Measurements from ENCODE around the gene TAS2R16. TPM values are rescaled to one million over a fixed set of nuclear protein-coding genes. Genes with fewer than 3 reads are reported as not detected.

Gene TAS2R16, protein sequence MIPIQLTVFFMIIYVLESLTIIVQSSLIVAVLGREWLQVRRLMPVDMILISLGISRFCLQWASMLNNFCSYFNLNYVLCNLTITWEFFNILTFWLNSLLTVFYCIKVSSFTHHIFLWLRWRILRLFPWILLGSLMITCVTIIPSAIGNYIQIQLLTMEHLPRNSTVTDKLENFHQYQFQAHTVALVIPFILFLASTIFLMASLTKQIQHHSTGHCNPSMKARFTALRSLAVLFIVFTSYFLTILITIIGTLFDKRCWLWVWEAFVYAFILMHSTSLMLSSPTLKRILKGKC
- polyA plus RNA-seq (2013), result not detected

DNA sequence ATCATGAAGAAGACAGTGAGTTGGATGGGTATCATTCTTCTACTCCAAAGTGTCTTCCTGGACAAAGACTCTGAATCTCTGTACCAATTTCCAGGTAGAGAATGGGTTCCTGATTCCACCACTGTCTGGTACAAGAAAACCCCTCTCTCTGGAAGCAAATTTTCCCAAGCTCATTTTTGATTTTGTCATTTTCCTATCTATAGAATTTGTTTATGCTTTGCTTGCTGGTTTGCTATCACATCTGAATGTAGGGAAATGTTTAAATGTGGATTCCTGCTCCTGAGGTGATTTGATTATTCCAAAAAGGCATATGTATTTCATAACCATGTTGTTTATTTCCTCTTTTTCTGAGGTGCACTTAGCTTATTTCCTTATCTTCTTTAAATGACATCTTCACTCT, at the start of gene TAS2R16:
TSS of gene TAS2R16 (minus strand) at position 101 of the 400 bp plus-strand sequence. CDS start at position 35, 66 bp downstream.
- H3K4me3 ChIP-seq (ENCODE audit: control insufficient read depth in 1 of 7, extremely low read depth in 1 of 7, insufficient read depth in 4 of 7, low read depth in 2 of 7, low read length in 6 of 7), result no peak within 1 kb of the TSS
- CTCF ChIA-PET, result no interaction called here

DNA sequence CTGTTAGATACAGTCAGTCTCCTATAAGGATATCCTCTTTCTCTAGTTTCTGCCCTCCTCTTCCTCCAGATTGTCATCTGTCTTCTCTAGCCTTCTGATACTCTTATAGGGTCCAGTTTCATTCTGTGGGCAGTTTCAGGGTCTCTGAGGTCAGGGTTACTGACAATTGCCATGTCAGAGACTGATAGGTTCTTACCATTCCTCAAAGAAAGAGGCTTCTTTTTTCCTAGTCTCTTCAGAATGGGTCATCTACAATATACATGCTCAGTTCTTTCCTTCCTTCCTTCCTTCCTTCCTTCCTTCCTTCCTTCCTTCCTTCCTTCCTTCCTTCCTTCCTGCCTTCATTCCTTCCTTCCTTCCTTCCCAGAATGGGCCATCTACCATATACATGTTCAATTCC, 48.1 kb upstream of the TAS2R16 start:
- Histone ChIP-seq H3K27ac (ENCODE audit: insufficient read depth in 1 of 2, low read depth in 1 of 2, low read length in 2 of 2, poor library complexity in 1 of 2, severe bottlenecking in 2 of 2) (no peak overlapping the region), H3K4me1 (ENCODE audit: control extremely low read depth in 1 of 4, control insufficient read depth in 4 of 4, insufficient read depth in 4 of 4, low read length in 3 of 4) (no peaks in the 10 kb centered on the region), H3K36me3 (ENCODE audit: control insufficient read depth in 4 of 4, insufficient read depth in 4 of 4, low read length in 3 of 4) (no peaks in the 10 kb centered on the region), H3K9me3 (ENCODE audit: control extremely low read depth in 1 of 5, control insufficient read depth in 4 of 5, insufficient read depth in 2 of 5, low read depth in 1 of 5, low read length in 4 of 5) (peaks cover 0 to 3% (median 0%) of the 10 kb centered on the region in 5 experiments), H3K4me3 (ENCODE audit: control insufficient read depth in 1 of 7, extremely low read depth in 1 of 7, insufficient read depth in 4 of 7, low read depth in 2 of 7, low read length in 6 of 7) (no peak overlapping the region), H3K27me3 (replicated peaks in 2 of 5; ENCODE audit: control insufficient read depth in 4 of 5, insufficient read depth in 5 of 5, low read length in 4 of 5) (no peaks in the 10 kb centered on the region)
- no peak for DNase-seq
- ChIA-PET POLR2A (no interaction called here), CTCF (no interaction called here)

More for the DNA sequence above, at the start of gene TAS2R16:
- Histone ChIP-seq H3K27me3 (replicated peaks in 2 of 5; ENCODE audit: control insufficient read depth in 4 of 5, insufficient read depth in 5 of 5, low read length in 4 of 5) (no peaks in the 10 kb centered on the region), H3K27ac (ENCODE audit: insufficient read depth in 1 of 2, low read depth in 1 of 2, low read length in 2 of 2, poor library complexity in 1 of 2, severe bottlenecking in 2 of 2) (no peak within 1 kb of the TSS), H3K36me3 (ENCODE audit: control insufficient read depth in 4 of 4, insufficient read depth in 4 of 4, low read length in 3 of 4) (no peaks in the 10 kb centered on the region), H3K4me1 (ENCODE audit: control extremely low read depth in 1 of 4, control insufficient read depth in 4 of 4, insufficient read depth in 4 of 4, low read length in 3 of 4) (no peaks in the 10 kb centered on the region), H3K9me3 (ENCODE audit: control extremely low read depth in 1 of 5, control insufficient read depth in 4 of 5, insufficient read depth in 2 of 5, low read depth in 1 of 5, low read length in 4 of 5) (no peaks in the 10 kb centered on the region)
- DNase-seq, result no peak
- POLR2A ChIA-PET, result no interaction called here

DNA sequence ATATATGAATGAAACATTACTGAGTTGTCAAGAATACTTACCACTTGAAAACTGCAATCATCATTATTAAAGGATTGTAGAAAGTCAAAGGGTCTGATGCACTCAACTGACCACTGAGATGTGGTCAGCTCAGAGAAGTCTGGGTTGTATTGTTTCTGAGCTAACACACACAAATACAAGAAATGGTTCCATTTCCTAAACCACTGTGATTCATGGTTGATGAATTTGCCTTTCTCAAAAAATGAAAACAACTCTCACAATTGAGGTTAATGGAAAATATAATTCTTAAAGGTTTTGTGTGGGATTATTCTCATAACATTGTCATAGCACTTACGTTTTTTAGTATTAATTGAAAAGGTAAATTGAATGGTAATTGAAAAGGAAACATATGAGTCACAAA, 45.6 kb upstream of the TAS2R16 start:
- 100% methylated on average over 1 of the region's 1 CpG for WGBS (ENCODE audit: insufficient coverage)
- no peak overlapping the region for H3K4me3 ChIP-seq (ENCODE audit: control insufficient read depth in 1 of 7, extremely low read depth in 1 of 7, insufficient read depth in 4 of 7, low read depth in 2 of 7, low read length in 6 of 7)
- no peak for DNase-seq
- no peaks in the 10 kb centered on the region for H3K27me3 ChIP-seq (replicated peaks in 2 of 5; ENCODE audit: control insufficient read depth in 4 of 5, insufficient read depth in 5 of 5, low read length in 4 of 5)
- no peaks in the 10 kb centered on the region for H3K36me3 ChIP-seq (ENCODE audit: control insufficient read depth in 4 of 4, insufficient read depth in 4 of 4, low read length in 3 of 4)
- no peaks in the 10 kb centered on the region for H3K4me1 ChIP-seq (ENCODE audit: control extremely low read depth in 1 of 4, control insufficient read depth in 4 of 4, insufficient read depth in 4 of 4, low read length in 3 of 4)
- H3K9me3 ChIP-seq (ENCODE audit: control extremely low read depth in 1 of 5, control insufficient read depth in 4 of 5, insufficient read depth in 2 of 5, low read depth in 1 of 5, low read length in 4 of 5), result peaks cover 0 to 3% (median 0%) of the 10 kb centered on the region in 5 experiments
- H3K27ac ChIP-seq (ENCODE audit: insufficient read depth in 1 of 2, low read depth in 1 of 2, low read length in 2 of 2, poor library complexity in 1 of 2, severe bottlenecking in 2 of 2), result no peak overlapping the region
- ChIA-PET CTCF (no interaction called here), POLR2A (no interaction called here)

DNA sequence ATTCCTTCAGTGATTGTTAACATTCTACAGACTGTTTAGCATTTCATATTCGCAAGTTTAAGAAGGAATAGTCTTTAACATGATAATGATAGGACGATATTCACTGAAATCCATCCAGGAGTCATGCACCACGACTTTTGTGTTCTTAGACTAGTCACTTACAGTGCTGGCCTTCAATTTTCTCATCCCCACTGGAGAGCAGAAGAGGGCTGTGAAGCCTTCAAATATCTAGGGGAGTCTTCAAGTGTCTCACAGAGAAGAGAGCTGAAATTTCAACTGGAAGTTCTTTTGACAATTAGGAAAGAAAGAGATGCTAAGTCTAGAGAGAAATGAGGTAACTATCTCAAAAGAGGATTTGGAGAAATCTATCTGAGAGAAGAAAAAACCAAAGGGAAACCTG, 43.8 kb upstream of the TAS2R16 start:
- DNase-seq, result no peak
- Histone ChIP-seq H3K27ac (ENCODE audit: insufficient read depth in 1 of 2, low read depth in 1 of 2, low read length in 2 of 2, poor library complexity in 1 of 2, severe bottlenecking in 2 of 2) (no peak overlapping the region), H3K36me3 (ENCODE audit: control insufficient read depth in 4 of 4, insufficient read depth in 4 of 4, low read length in 3 of 4) (no peaks in the 10 kb centered on the region), H3K4me1 (ENCODE audit: control extremely low read depth in 1 of 4, control insufficient read depth in 4 of 4, insufficient read depth in 4 of 4, low read length in 3 of 4) (no peaks in the 10 kb centered on the region), H3K27me3 (replicated peaks in 2 of 5; ENCODE audit: control insufficient read depth in 4 of 5, insufficient read depth in 5 of 5, low read length in 4 of 5) (no peaks in the 10 kb centered on the region), H3K9me3 (ENCODE audit: control extremely low read depth in 1 of 5, control insufficient read depth in 4 of 5, insufficient read depth in 2 of 5, low read depth in 1 of 5, low read length in 4 of 5) (peaks cover 0 to 3% (median 0%) of the 10 kb centered on the region in 5 experiments), H3K4me3 (ENCODE audit: control insufficient read depth in 1 of 7, extremely low read depth in 1 of 7, insufficient read depth in 4 of 7, low read depth in 2 of 7, low read length in 6 of 7) (no peak overlapping the region)
- POLR2A ChIA-PET, result no interaction called here
- 14% methylated on average over 1 of the region's 3 CpGs for WGBS (ENCODE audit: insufficient coverage)
- CTCF ChIA-PET, result no interaction called here

DNA sequence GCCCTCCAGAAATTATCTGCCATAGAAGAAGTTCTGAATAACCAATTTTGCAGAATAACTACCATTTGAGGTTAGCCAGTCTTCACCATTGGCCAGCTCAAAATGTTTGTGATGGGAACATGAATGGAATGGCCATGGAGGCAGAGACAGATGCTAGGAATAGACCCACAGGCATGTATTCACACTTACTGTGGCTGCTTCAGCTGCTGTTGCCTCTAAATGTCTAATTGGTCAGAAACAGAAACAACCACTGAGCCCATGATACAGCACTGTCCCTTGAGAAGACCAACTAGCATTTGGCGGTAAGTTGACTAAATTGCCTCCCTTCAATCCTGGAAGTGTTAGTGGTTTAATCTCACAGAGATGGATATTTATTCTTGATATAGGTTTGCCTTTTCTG, 38.6 kb upstream of the TAS2R16 start:
- H3K27ac ChIP-seq (ENCODE audit: insufficient read depth in 1 of 2, low read depth in 1 of 2, low read length in 2 of 2, poor library complexity in 1 of 2, severe bottlenecking in 2 of 2), result no peak overlapping the region
- CTCF ChIA-PET, result no interaction called here
- H3K9me3 ChIP-seq (ENCODE audit: control extremely low read depth in 1 of 5, control insufficient read depth in 4 of 5, insufficient read depth in 2 of 5, low read depth in 1 of 5, low read length in 4 of 5), result peaks cover 0 to 3% (median 0%) of the 10 kb centered on the region in 5 experiments
- H3K4me3 ChIP-seq (ENCODE audit: control insufficient read depth in 1 of 7, extremely low read depth in 1 of 7, insufficient read depth in 4 of 7, low read depth in 2 of 7, low read length in 6 of 7), result no peak overlapping the region
- H3K36me3 ChIP-seq (ENCODE audit: control insufficient read depth in 4 of 4, insufficient read depth in 4 of 4, low read length in 3 of 4), result no peaks in the 10 kb centered on the region
- 100% methylated on average over 1 of the region's 1 CpG for WGBS (ENCODE audit: insufficient coverage)
- H3K4me1 ChIP-seq (ENCODE audit: control extremely low read depth in 1 of 4, control insufficient read depth in 4 of 4, insufficient read depth in 4 of 4, low read length in 3 of 4), result no peaks in the 10 kb centered on the region
- H3K27me3 ChIP-seq (replicated peaks in 2 of 5; ENCODE audit: control insufficient read depth in 4 of 5, insufficient read depth in 5 of 5, low read length in 4 of 5), result no peaks in the 10 kb centered on the region
- POLR2A ChIA-PET, result no interaction called here
- no peak for DNase-seq

GRCh38 chr7:123030631-123031030, 35.1 kb upstream of the TAS2R16 start:
- POLR2A ChIA-PET, result no interaction called here
- no peak for DNase-seq
- H3K4me1 ChIP-seq (ENCODE audit: control extremely low read depth in 1 of 4, control insufficient read depth in 4 of 4, insufficient read depth in 4 of 4, low read length in 3 of 4), result no peaks in the 10 kb centered on the region

GRCh38 chr7:123028339-123028738, 32.8 kb upstream of the TAS2R16 start:
- Histone ChIP-seq H3K36me3 (ENCODE audit: control insufficient read depth in 4 of 4, insufficient read depth in 4 of 4, low read length in 3 of 4) (no peaks in the 10 kb centered on the region), H3K9me3 (ENCODE audit: control extremely low read depth in 1 of 5, control insufficient read depth in 4 of 5, insufficient read depth in 2 of 5, low read depth in 1 of 5, low read length in 4 of 5) (peaks cover 0 to under 1% (median 0%) of the 10 kb centered on the region in 5 experiments), H3K4me3 (ENCODE audit: control insufficient read depth in 1 of 7, extremely low read depth in 1 of 7, insufficient read depth in 4 of 7, low read depth in 2 of 7, low read length in 6 of 7) (no peak overlapping the region), H3K27ac (ENCODE audit: insufficient read depth in 1 of 2, low read depth in 1 of 2, low read length in 2 of 2, poor library complexity in 1 of 2, severe bottlenecking in 2 of 2) (no peak overlapping the region), H3K27me3 (replicated peaks in 2 of 5; ENCODE audit: control insufficient read depth in 4 of 5, insufficient read depth in 5 of 5, low read length in 4 of 5) (no peaks in the 10 kb centered on the region), H3K4me1 (ENCODE audit: control extremely low read depth in 1 of 4, control insufficient read depth in 4 of 4, insufficient read depth in 4 of 4, low read length in 3 of 4) (no peaks in the 10 kb centered on the region)
- CTCF ChIA-PET, result no interaction called here
- WGBS (ENCODE audit: insufficient coverage), result 88% methylated on average over 1 of the region's 3 CpGs
- POLR2A ChIA-PET, result no interaction called here
- DNase-seq, result no peak

More at GRCh38 chr7:123030631-123031030, 35.1 kb upstream of the TAS2R16 start:
- Histone ChIP-seq H3K36me3 (ENCODE audit: control insufficient read depth in 4 of 4, insufficient read depth in 4 of 4, low read length in 3 of 4) (no peaks in the 10 kb centered on the region), H3K27me3 (replicated peaks in 2 of 5; ENCODE audit: control insufficient read depth in 4 of 5, insufficient read depth in 5 of 5, low read length in 4 of 5) (no peaks in the 10 kb centered on the region), H3K4me3 (ENCODE audit: control insufficient read depth in 1 of 7, extremely low read depth in 1 of 7, insufficient read depth in 4 of 7, low read depth in 2 of 7, low read length in 6 of 7) (no peak overlapping the region), H3K9me3 (ENCODE audit: control extremely low read depth in 1 of 5, control insufficient read depth in 4 of 5, insufficient read depth in 2 of 5, low read depth in 1 of 5, low read length in 4 of 5) (peaks cover 0 to 3% (median 0%) of the 10 kb centered on the region in 5 experiments), H3K27ac (ENCODE audit: insufficient read depth in 1 of 2, low read depth in 1 of 2, low read length in 2 of 2, poor library complexity in 1 of 2, severe bottlenecking in 2 of 2) (no peak overlapping the region)
- CTCF ChIA-PET, result no interaction called here
- whole genome bisulfite sequencing (ENCODE audit: insufficient coverage), result 100% methylated on average over 4 of the region's 4 CpGs

Data from common myeloid progenitor, CD34-positive (primary cell).